Tibial nerve (tissue), 4 donors: Measurements from ENCODE around the gene NPAT.

Experiments
- EP300 ChIP-seq, 2 donors: sonication (generic); formaldehyde crosslinking; IDR thresholded peaks; one replicate each; pipeline ENCODE4 v1.6.1; 2017; ENCODE audit warnings: antibody characterized with exemption in 2 of 2, mild to moderate bottlenecking in 1 of 2
- POLR2A ChIP-seq, 2 donors: fragments of 450-650 bp; IDR thresholded peaks; one replicate each; pipeline ENCODE4 v1.6.1; 2017; ENCODE audit warnings: antibody characterized with exemption in 2 of 2, mild to moderate bottlenecking in 2 of 2, moderate library complexity in 2 of 2
- TF ChIP-seq, protein P1 (sequence below), 5 experiments: fragments of 200-600 bp in 3 of 5; fragments of 450-650 bp in 2 of 5; sonication (generic) in 3 of 5; IDR thresholded peaks; one replicate each; pipeline ENCODE4 v1.5.1; 2016 to 2019; ENCODE audit warnings: antibody characterized with exemption in 5 of 5, mild to moderate bottlenecking in 3 of 5, moderate library complexity in 2 of 5

DNA sequence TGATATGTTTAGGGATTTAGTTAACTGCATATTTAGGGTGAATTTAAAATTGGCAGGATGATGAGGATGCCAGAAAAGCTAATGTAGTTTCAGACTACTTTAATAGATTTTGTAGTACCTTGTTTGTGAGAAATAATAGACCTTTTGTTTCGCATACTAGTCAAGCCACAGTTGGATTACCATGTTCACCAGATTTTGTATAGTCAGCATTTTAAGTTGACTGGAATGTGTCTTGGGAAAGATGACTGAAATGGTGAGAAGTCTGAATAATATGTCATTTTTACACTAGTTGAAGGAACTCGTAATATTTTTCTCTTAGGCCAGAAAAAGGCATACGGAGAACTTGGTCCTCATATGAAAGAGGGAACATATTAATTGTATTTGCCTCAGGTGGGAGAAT, 23.9 kb upstream of the NPAT start:
- TF ChIP-seq, protein P1, sequence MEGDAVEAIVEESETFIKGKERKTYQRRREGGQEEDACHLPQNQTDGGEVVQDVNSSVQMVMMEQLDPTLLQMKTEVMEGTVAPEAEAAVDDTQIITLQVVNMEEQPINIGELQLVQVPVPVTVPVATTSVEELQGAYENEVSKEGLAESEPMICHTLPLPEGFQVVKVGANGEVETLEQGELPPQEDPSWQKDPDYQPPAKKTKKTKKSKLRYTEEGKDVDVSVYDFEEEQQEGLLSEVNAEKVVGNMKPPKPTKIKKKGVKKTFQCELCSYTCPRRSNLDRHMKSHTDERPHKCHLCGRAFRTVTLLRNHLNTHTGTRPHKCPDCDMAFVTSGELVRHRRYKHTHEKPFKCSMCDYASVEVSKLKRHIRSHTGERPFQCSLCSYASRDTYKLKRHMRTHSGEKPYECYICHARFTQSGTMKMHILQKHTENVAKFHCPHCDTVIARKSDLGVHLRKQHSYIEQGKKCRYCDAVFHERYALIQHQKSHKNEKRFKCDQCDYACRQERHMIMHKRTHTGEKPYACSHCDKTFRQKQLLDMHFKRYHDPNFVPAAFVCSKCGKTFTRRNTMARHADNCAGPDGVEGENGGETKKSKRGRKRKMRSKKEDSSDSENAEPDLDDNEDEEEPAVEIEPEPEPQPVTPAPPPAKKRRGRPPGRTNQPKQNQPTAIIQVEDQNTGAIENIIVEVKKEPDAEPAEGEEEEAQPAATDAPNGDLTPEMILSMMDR (IDR thresholded peaks at IDR 0.05) = no peak
- TF ChIP-seq POLR2A (IDR thresholded peaks at IDR 0.05) (no peak), EP300 (IDR thresholded peaks at IDR 0.05) (no peak)
